H9 (cell line): ENCODE results near the gene TMC6. TPM values are rescaled to one million over a fixed set of nuclear protein-coding genes. Genes with fewer than 3 reads are reported as not detected.

ENCODE experiments used
- DNase-seq: peaks from one replicate; pipeline ENCODE4 v3.0.0-alpha.2; 2017
- H2AFZ ChIP-seq: one replicate; pipeline ENCODE4 v1.6.1; 2013; ENCODE audit warnings: mild to moderate bottlenecking, low read length, control low read depth, moderate library complexity
- H2AK5ac ChIP-seq: 2 replicates; pipeline ENCODE4 v1.6.1; 2013; ENCODE audit warnings: low read length, control low read depth, mixed read lengths; ENCODE audit not compliant: insufficient read length
- H2BK120ac ChIP-seq: one replicate; pipeline ENCODE4 v1.6.1; 2013; ENCODE audit warnings: low read depth, mild to moderate bottlenecking, low read length, control low read depth, inconsistent platforms; ENCODE audit not compliant: poor library complexity, severe bottlenecking
- H2BK12ac ChIP-seq: 2 replicates; pipeline ENCODE4 v1.6.1; 2013; ENCODE audit warnings: low read length, control low read depth, mixed read lengths, low read depth; ENCODE audit not compliant: insufficient read length
- H2BK15ac ChIP-seq: 2 replicates; pipeline ENCODE4 v1.6.1; 2013; ENCODE audit warnings: low read depth, low read length, control low read depth
- H2BK20ac ChIP-seq: one replicate; pipeline ENCODE4 v1.6.1; 2013; ENCODE audit warnings: low read depth, mild to moderate bottlenecking, low read length, control low read depth, inconsistent platforms; ENCODE audit not compliant: poor library complexity, severe bottlenecking
- H2BK5ac ChIP-seq: 2 replicates; pipeline ENCODE4 v1.6.1; 2013; ENCODE audit warnings: low read length, control low read depth, mixed read lengths; ENCODE audit not compliant: insufficient read length
- H3K14ac ChIP-seq: 2 replicates; pipeline ENCODE4 v1.6.1; 2013; ENCODE audit warnings: low read length, control low read depth; ENCODE audit not compliant: insufficient read depth
- H3K18ac ChIP-seq: 2 replicates; pipeline ENCODE4 v1.6.1; 2013; ENCODE audit warnings: low read depth, mild to moderate bottlenecking, mixed read lengths, low read length, control low read depth; ENCODE audit not compliant: insufficient read length
- H3K23ac ChIP-seq: 2 replicates; pipeline ENCODE4 v1.6.1; 2013; ENCODE audit warnings: low read length, control low read depth, mixed read lengths, low read depth; ENCODE audit not compliant: insufficient read length
- H3K23me2 ChIP-seq: 2 replicates; pipeline ENCODE4 v1.6.1; 2013; ENCODE audit warnings: low read depth, mild to moderate bottlenecking, mixed read lengths, low read length, control low read depth; ENCODE audit not compliant: insufficient read length, poor library complexity, severe bottlenecking
- H3K27ac ChIP-seq: 2 replicates; pipeline ENCODE4 v1.5.1; 2013; ENCODE audit warnings: low read length, control low read depth, mixed read lengths, low read depth; ENCODE audit not compliant: insufficient read length
- H3K27me3 ChIP-seq: 2 replicates; pipeline ENCODE4 v1.6.1; 2013; ENCODE audit warnings: low read length, control low read depth, inconsistent platforms; ENCODE audit not compliant: insufficient read depth
- H3K4ac ChIP-seq: 2 replicates; pipeline ENCODE4 v1.6.1; 2013; ENCODE audit warnings: low read depth, mild to moderate bottlenecking, control low read depth, inconsistent platforms, low read length, moderate library complexity
- H3K4me1 ChIP-seq: 2 replicates; pipeline ENCODE4 v1.6.1; 2013; ENCODE audit warnings: low read length, control low read depth, inconsistent platforms; ENCODE audit not compliant: insufficient read depth
- H3K4me2 ChIP-seq: 2 replicates; pipeline ENCODE4 v1.6.1; 2013; ENCODE audit warnings: low read length, control low read depth, mixed read lengths; ENCODE audit not compliant: insufficient read length, insufficient read depth
- H3K56ac ChIP-seq: 2 replicates; pipeline ENCODE4 v1.6.1; 2013; ENCODE audit warnings: low read depth, mild to moderate bottlenecking, mixed read lengths, low read length, control low read depth; ENCODE audit not compliant: insufficient read length
- H3K79me1 ChIP-seq: 2 replicates; pipeline ENCODE4 v1.6.1; 2013; ENCODE audit warnings: low read depth, mild to moderate bottlenecking, moderate library complexity, low read length, control low read depth, inconsistent platforms; ENCODE audit not compliant: insufficient read depth, poor library complexity, severe bottlenecking
- H3K79me2 ChIP-seq: 2 replicates; pipeline ENCODE4 v1.6.1; 2013; ENCODE audit warnings: low read length, control low read depth, inconsistent platforms; ENCODE audit not compliant: insufficient read depth
- H3K9ac ChIP-seq: 2 replicates; pipeline ENCODE4 v1.6.1; 2013; ENCODE audit warnings: low read length, control low read depth, mixed read lengths; ENCODE audit not compliant: insufficient read length; ENCODE audit errors: extremely low read depth
- H3K9me3 ChIP-seq: one replicate; pipeline ENCODE4 v1.6.1; 2013; ENCODE audit warnings: low read depth, low read length, inconsistent platforms; ENCODE audit not compliant: control insufficient read depth
- H3T11ph ChIP-seq: one replicate; pipeline ENCODE4 v1.6.1; 2013; ENCODE audit warnings: mild to moderate bottlenecking, low read length, control low read depth, inconsistent platforms
- H4K20me1 ChIP-seq: one replicate; pipeline ENCODE4 v1.6.1; 2013; ENCODE audit not compliant: control insufficient read depth, insufficient read length, insufficient read depth
- H4K5ac ChIP-seq: 2 replicates; pipeline ENCODE4 v1.6.1; 2013; ENCODE audit warnings: low read depth, mild to moderate bottlenecking, mixed read lengths, low read length, control low read depth; ENCODE audit not compliant: insufficient read length
- H4K8ac ChIP-seq: replicated peaks from 2 replicates; pipeline ENCODE4 v1.6.1; 2013; ENCODE audit warnings: low read length, control low read depth, mixed read lengths, low read depth; ENCODE audit not compliant: insufficient read length
- H4K91ac ChIP-seq: 2 replicates; pipeline ENCODE4 v1.6.1; 2013; ENCODE audit warnings: low read depth, mild to moderate bottlenecking, moderate library complexity, mixed read lengths, low read length, control low read depth; ENCODE audit not compliant: insufficient read length
- H3K27ac Mint-ChIP-seq, 3 experiments: 2 replicates in 2 of 3; 3 replicates in 1 of 3; pipeline ENCODE4 v1.8.0; 2020 to 2021; ENCODE audit warnings: mixed read lengths in 3 of 3, mild to moderate bottlenecking in 1 of 3, moderate library complexity in 1 of 3
- H3K27me3 Mint-ChIP-seq: 2 replicates; pipeline ENCODE4 v1.8.0; 2021; ENCODE audit warnings: low read depth, mild to moderate bottlenecking, moderate library complexity, mixed read lengths
- H3K36me3 Mint-ChIP-seq, 3 experiments: 2 replicates in 2 of 3; 3 replicates in 1 of 3; pipeline ENCODE4 v1.8.0; 2020 to 2021; ENCODE audit warnings: low read depth in 3 of 3, mixed read lengths in 3 of 3; ENCODE audit not compliant: insufficient read depth in 1 of 3
- H3K4me1 Mint-ChIP-seq, 2 experiments: 2 replicates each; pipeline ENCODE4 v1.8.0; 2020; ENCODE audit warnings: mixed read lengths in 2 of 2
- H3K4me3 Mint-ChIP-seq, 2 experiments: 2 replicates in 1 of 2; 3 replicates in 1 of 2; pipeline ENCODE4 v1.8.0; 2020 to 2021; ENCODE audit warnings: mild to moderate bottlenecking in 2 of 2, mixed read lengths in 2 of 2, moderate library complexity in 1 of 2
- H3K9me3 Mint-ChIP-seq, 2 experiments: 2 replicates in 1 of 2; 3 replicates in 1 of 2; pipeline ENCODE4 v1.8.0; 2020; ENCODE audit warnings: mild to moderate bottlenecking in 2 of 2, mixed read lengths in 2 of 2, moderate library complexity in 1 of 2
- WGBS: extraction: QIAGEN DNeasy Blood & Tissue Kit; methylation state at CpG from one replicate; pipeline ENCODE4 v1.1.7; 2013; ENCODE audit warnings: missing lambda C conversion rate, low lambda C conversion rate, mixed read lengths; ENCODE audit not compliant: insufficient read length; ENCODE audit errors: extremely low coverage; 5-methylcytosine and 5-hydroxymethylcytosine counted together
- total RNA-seq: library from RNA; stranded (reverse); gene quantifications from 2 replicates; pipeline ENCODE4 v1.2.1, GENCODE V29; 2021
- TF ChIP-seq, protein P1 (sequence below): fragments of 200-600 bp; sonication (generic); conservative IDR thresholded peaks from 3 replicates; pipeline ENCODE4 v1.8.0; 2021; ENCODE audit warnings: antibody characterized with exemption, mild to moderate bottlenecking

Gene TMC6
- total RNA-seq, 1 experiment from 2014 or later: 86.8 TPM

DNA sequence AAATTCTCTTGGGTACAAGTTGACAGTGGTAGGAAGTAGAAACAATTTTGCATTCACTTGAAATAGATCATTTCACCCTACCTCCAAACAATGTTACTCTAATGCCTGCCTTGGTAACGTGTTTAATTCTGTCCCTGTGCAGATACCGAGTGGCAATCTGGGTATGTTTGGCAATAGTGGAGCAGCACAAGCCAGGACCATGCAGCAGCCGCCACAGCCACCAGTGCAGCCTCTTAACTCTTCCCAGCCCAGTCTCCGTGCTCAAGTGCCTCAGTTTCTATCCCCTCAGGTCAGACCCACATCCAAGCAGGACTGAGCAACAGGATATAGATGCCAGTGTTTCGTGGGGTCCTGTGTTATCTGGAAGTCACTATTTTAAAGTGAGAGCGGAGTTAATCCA, 49.3 kb downstream of the TMC6 start:
- DNase-seq: no peak
- H3K79me1 ChIP-seq: no peaks in the 10 kb centered on the region
- no peak overlapping the region for H3K27ac ChIP-seq
- H3K79me2 ChIP-seq: no peaks in the 10 kb centered on the region
- H3K18ac ChIP-seq: no peak overlapping the region
- Mint-ChIP-seq H3K27ac (no peak overlapping the region; a peak in 1 of 7 replicates), H3K4me1 (no peaks in the 10 kb centered on the region), H3K36me3 (peaks cover 38 to 66% (median 57%) of the 10 kb centered on the region in 3 experiments; a peak in 6 of 7 replicates), H3K9me3 (no peaks in the 10 kb centered on the region), H3K27me3 (no peaks in the 10 kb centered on the region), H3K4me3 (no peak overlapping the region)
- no peak overlapping the region for H4K8ac ChIP-seq
- no peaks in the 10 kb centered on the region for H3K4me1 ChIP-seq
- H3K27me3 ChIP-seq: no peaks in the 10 kb centered on the region
- no peak overlapping the region for H2BK120ac ChIP-seq
- H3K23ac ChIP-seq: no peak overlapping the region
- no peak overlapping the region for H3K56ac ChIP-seq
- H3K9me3 ChIP-seq: no peaks in the 10 kb centered on the region
- no peak overlapping the region for H3K14ac ChIP-seq
- H2AK5ac ChIP-seq: no peak overlapping the region
- no peak overlapping the region for H3K4ac ChIP-seq
- H3K23me2 ChIP-seq: no peaks in the 10 kb centered on the region
- no peaks in the 10 kb centered on the region for H4K20me1 ChIP-seq
- no peak overlapping the region for H4K91ac ChIP-seq
- WGBS: no CpG with 5 or more reads among the region's 6 CpGs
- H2BK15ac ChIP-seq: no peak overlapping the region
- no peak overlapping the region for H4K5ac ChIP-seq
- H3K9ac ChIP-seq: no peak overlapping the region
- H2AFZ ChIP-seq: no peak overlapping the region
- no peak overlapping the region for H2BK12ac ChIP-seq
- no peak overlapping the region for H2BK20ac ChIP-seq
- TF ChIP-seq, protein P1, sequence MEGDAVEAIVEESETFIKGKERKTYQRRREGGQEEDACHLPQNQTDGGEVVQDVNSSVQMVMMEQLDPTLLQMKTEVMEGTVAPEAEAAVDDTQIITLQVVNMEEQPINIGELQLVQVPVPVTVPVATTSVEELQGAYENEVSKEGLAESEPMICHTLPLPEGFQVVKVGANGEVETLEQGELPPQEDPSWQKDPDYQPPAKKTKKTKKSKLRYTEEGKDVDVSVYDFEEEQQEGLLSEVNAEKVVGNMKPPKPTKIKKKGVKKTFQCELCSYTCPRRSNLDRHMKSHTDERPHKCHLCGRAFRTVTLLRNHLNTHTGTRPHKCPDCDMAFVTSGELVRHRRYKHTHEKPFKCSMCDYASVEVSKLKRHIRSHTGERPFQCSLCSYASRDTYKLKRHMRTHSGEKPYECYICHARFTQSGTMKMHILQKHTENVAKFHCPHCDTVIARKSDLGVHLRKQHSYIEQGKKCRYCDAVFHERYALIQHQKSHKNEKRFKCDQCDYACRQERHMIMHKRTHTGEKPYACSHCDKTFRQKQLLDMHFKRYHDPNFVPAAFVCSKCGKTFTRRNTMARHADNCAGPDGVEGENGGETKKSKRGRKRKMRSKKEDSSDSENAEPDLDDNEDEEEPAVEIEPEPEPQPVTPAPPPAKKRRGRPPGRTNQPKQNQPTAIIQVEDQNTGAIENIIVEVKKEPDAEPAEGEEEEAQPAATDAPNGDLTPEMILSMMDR: no peak
- no peak overlapping the region for H3T11ph ChIP-seq
- H2BK5ac ChIP-seq: no peak overlapping the region
- no peak overlapping the region for H3K4me2 ChIP-seq
